NCI-H69 (cell line): ENCODE results near the gene PPM1A.

Source experiments
- DNase-seq: peaks from one replicate; lab custom pipeline; 2025; lab: John Stamatoyannopoulos, UW

Gene PPM1A

GRCh38 chr14:60248697-60249318, at the start of gene PPM1A:
PPM1A (plus strand) TSS chr14:60249221; CDS start chr14:60282704, 33,483 bp downstream.
- peak; percentile 98 for DNase-seq

GRCh38 chr14:60199321-60199720, 49.7 kb upstream of the PPM1A start:
- no peak for DNase-seq

- peak; percentile 81 for DNase-seq
Observed at GRCh38 chr14:60204104-60204842, 44.7 kb upstream of the PPM1A start.

GRCh38 chr14:60204843-60205774, 43.9 kb upstream of the PPM1A start:
- no peak for DNase-seq

- DNase-seq, result no peak
Observed at GRCh38 chr14:60206249-60206670, 42.8 kb upstream of the PPM1A start.

GRCh38 chr14:60206837-60207533, 42.0 kb upstream of the PPM1A start:
- DNase-seq, result no peak

- no peak for DNase-seq
Observed at GRCh38 chr14:60210703-60211102, 38.3 kb upstream of the PPM1A start.

- peak; percentile 93 for DNase-seq
Observed at GRCh38 chr14:60211153-60211552, 37.9 kb upstream of the PPM1A start.

- no peak for DNase-seq
Observed at GRCh38 chr14:60212503-60213371, 36.3 kb upstream of the PPM1A start.

- no peak for DNase-seq
Observed at GRCh38 chr14:60214003-60214402, 35.0 kb upstream of the PPM1A start.

GRCh38 chr14:60214415-60215126, 34.5 kb upstream of the PPM1A start:
- no peak for DNase-seq

GRCh38 chr14:60215127-60215444, 33.9 kb upstream of the PPM1A start:
- peak; percentile 24 for DNase-seq

GRCh38 chr14:60215520-60216420, 33.3 kb upstream of the PPM1A start:
- DNase-seq, result no peak

GRCh38 chr14:60217713-60218112, 31.3 kb upstream of the PPM1A start:
- DNase-seq, result no peak

- no peak for DNase-seq
Observed at GRCh38 chr14:60220084-60220483, 28.9 kb upstream of the PPM1A start.

GRCh38 chr14:60220917-60221316, 28.1 kb upstream of the PPM1A start:
- DNase-seq, result no peak

- DNase-seq, result no peak
Observed at GRCh38 chr14:60221457-60221856, 27.6 kb upstream of the PPM1A start.

GRCh38 chr14:60222820-60223219, 26.2 kb upstream of the PPM1A start:
- DNase-seq, result no peak

- DNase-seq, result no peak
Observed at GRCh38 chr14:60225265-60225664, 23.8 kb upstream of the PPM1A start.
